B cell (primary cell): Measurements from ENCODE around the gene BOC. TPM values are rescaled to one million over a fixed set of nuclear protein-coding genes. Genes with fewer than 3 reads are reported as not detected.

Experiments used
- ATAC-seq: fragments of 200-7000 bp; cut with Tn5 transposase; one replicate; pipeline ENCODE4 v1.10.0; 2021; ENCODE audit warnings: low read depth, mild to moderate bottlenecking, moderate number of reproducible peaks, moderate library complexity
- CTCF ChIA-PET: fragments of 350-600 bp; sonication (Branson Sonifier 250); formaldehyde crosslinking; loops from one replicate; lab custom pipeline; 2021; ENCODE audit warnings: antibody characterized with exemption, inconsistent platforms; lab: Charles Lee
- POLR2A ChIA-PET: fragments of 350-600 bp; sonication (Branson Sonifier 250); formaldehyde crosslinking; loops from one replicate; lab custom pipeline; 2021; ENCODE audit warnings: antibody characterized with exemption; lab: Charles Lee
- DNase-seq: peaks from one replicate; pipeline ENCODE4 v3.0.0; 2013
- H2AFZ ChIP-seq: 2 replicates; pipeline ENCODE4 v1.6.1; 2012; ENCODE audit warnings: mild to moderate bottlenecking, low read depth, low read length; ENCODE audit not compliant: insufficient read depth, poor library complexity, severe bottlenecking
- H3K27ac ChIP-seq, 2 donors: 1 replicate in 1 of 2; 2 replicates in 1 of 2; pipeline ENCODE4 v1.5.1; 2012 to 2013; ENCODE audit warnings: low read length in 2 of 2, mild to moderate bottlenecking in 2 of 2, moderate library complexity in 1 of 2
- H3K27me3 ChIP-seq, 4 experiments: fragments of 200-600 bp in 1 of 4; sonication (generic) in 1 of 4; replicated peaks in 1 of 4; 1 replicate in 2 of 4; 2 replicates in 2 of 4; pipeline versions ENCODE4 v1.6.1 to v1.7.0; 2013 to 2016; ENCODE audit warnings: low read length in 3 of 4, mild to moderate bottlenecking in 2 of 4, mixed read lengths in 1 of 4, moderate library complexity in 1 of 4; ENCODE audit not compliant: insufficient read depth in 4 of 4, control insufficient read depth in 3 of 4; ENCODE audit errors: control extremely low read depth in 1 of 4
- H3K36me3 ChIP-seq, 2 experiments: replicated peaks in 1 of 2; 1 replicate in 1 of 2; 2 replicates in 1 of 2; pipeline versions ENCODE4 v1.6.1 to v1.7.1; 2013; ENCODE audit warnings: low read length in 1 of 2; ENCODE audit not compliant: insufficient read depth in 2 of 2, control insufficient read depth in 1 of 2; ENCODE audit errors: control extremely low read depth in 1 of 2, extremely low read depth in 1 of 2
- H3K4me1 ChIP-seq, 2 donors: fragments of 200-600 bp in 1 of 2; sonication (generic) in 1 of 2; 1 replicate in 1 of 2; 2 replicates in 1 of 2; pipeline versions ENCODE4 v1.5.1 to v1.6.1; 2013 to 2017; ENCODE audit warnings: low read length in 2 of 2; ENCODE audit not compliant: control insufficient read depth in 2 of 2, insufficient read depth in 2 of 2
- H3K4me2 ChIP-seq: replicated peaks from 2 replicates; pipeline ENCODE3; 2012; ENCODE audit warnings: mild to moderate bottlenecking, low read depth, low read length; ENCODE audit not compliant: poor library complexity, severe bottlenecking
- H3K4me3 ChIP-seq, 5 experiments: fragments of 200-600 bp in 1 of 5; sonication (generic) in 1 of 5; 1 replicate in 3 of 5; 2 replicates in 2 of 5; pipeline versions ENCODE4 v1.5.1 to v1.7.0; 2011 to 2016; ENCODE audit warnings: low read length in 4 of 5, mild to moderate bottlenecking in 4 of 5, low read depth in 2 of 5, control low read depth in 1 of 5, moderate library complexity in 1 of 5; ENCODE audit not compliant: insufficient read depth in 1 of 5; ENCODE audit errors: control extremely low read depth in 1 of 5, extremely low read depth in 1 of 5
- H3K79me2 ChIP-seq: fragments of 200-600 bp; sonication (generic); one replicate; pipeline ENCODE4 v1.6.0; 2016; ENCODE audit warnings: low read length; ENCODE audit not compliant: control insufficient read depth, insufficient read depth
- H3K9ac ChIP-seq: fragments of 200-600 bp; sonication (generic); 2 replicates; pipeline ENCODE4 v1.6.1; 2017; ENCODE audit warnings: mild to moderate bottlenecking, low read length, moderate library complexity
- H3K9me3 ChIP-seq, 3 donors: one replicate each; pipeline versions ENCODE4 v1.6.1 to v1.7.1; 2013; ENCODE audit warnings: low read length in 2 of 3; ENCODE audit not compliant: control insufficient read depth in 2 of 3, insufficient read depth in 1 of 3; ENCODE audit errors: control extremely low read depth in 1 of 3
- H4K20me1 ChIP-seq: 2 replicates; pipeline ENCODE4 v1.6.0; 2012; ENCODE audit warnings: mild to moderate bottlenecking, low read length; ENCODE audit not compliant: insufficient read depth, control insufficient read depth, poor library complexity, severe bottlenecking
- H3K27ac Mint-ChIP-seq: one replicate; pipeline ENCODE4 v1.8.0; 2021; ENCODE audit warnings: mixed read lengths
- H3K27me3 Mint-ChIP-seq: one replicate; pipeline ENCODE4 v1.8.0; 2021; ENCODE audit warnings: mixed read lengths
- H3K4me1 Mint-ChIP-seq: one replicate; pipeline ENCODE4 v1.8.0; 2021; ENCODE audit warnings: mixed read lengths
- H3K4me3 Mint-ChIP-seq: one replicate; pipeline ENCODE4 v1.8.0; 2021; ENCODE audit warnings: mixed read lengths
- H3K9me3 Mint-ChIP-seq: one replicate; pipeline ENCODE4 v1.8.0; 2022; ENCODE audit warnings: mixed read lengths; ENCODE audit not compliant: insufficient read depth
- CTCF ChIP-seq: fragments of 200-600 bp; IDR thresholded peaks from one replicate; pipeline ENCODE4 v1.8.0; 2022; ENCODE audit warnings: antibody characterized with exemption, mild to moderate bottlenecking
- EZH2 ChIP-seq: IDR thresholded peaks from 2 replicates; pipeline ENCODE4 v1.6.1; 2012; ENCODE audit warnings: borderline replicate concordance, low read depth, mild to moderate bottlenecking, moderate library complexity, low read length; ENCODE audit not compliant: insufficient read depth, poor library complexity, severe bottlenecking
- WGBS: methylation state at CpG from one replicate; pipeline ENCODE4 v1.1.5; 2013; ENCODE audit warnings: missing lambda C conversion rate; ENCODE audit not compliant: insufficient coverage; 5-methylcytosine and 5-hydroxymethylcytosine counted together
- intact Hi-C: fragments of 100-400 bp; cut with micrococcal nuclease; formaldehyde crosslinking; loops from one replicate; pipeline ENCODE4 v1.10.0; 2022
- polyA plus RNA-seq: library from polyadenylated mRNA; depleted of rRNA; stranded (reverse); fragments of >200 nt; gene quantifications from 2 replicates; pipeline ENCODE4 v1.2.3, GENCODE V29; 2012
- total RNA-seq, 2 donors: library from RNA; stranded (reverse); fragments of 120-200 nt in 1 of 2; gene quantifications; 1 replicate in 1 of 2; 2 replicates in 1 of 2; pipeline versions ENCODE4 v1.2.3 to v1.2.4, GENCODE V29; 2013 to 2022

The BOC gene
- total and polyA plus RNA-seq, 2 donors (not counting 1 experiment from before 2014, with no cell fraction given): 0.12 to 2.0 TPM

DNA sequence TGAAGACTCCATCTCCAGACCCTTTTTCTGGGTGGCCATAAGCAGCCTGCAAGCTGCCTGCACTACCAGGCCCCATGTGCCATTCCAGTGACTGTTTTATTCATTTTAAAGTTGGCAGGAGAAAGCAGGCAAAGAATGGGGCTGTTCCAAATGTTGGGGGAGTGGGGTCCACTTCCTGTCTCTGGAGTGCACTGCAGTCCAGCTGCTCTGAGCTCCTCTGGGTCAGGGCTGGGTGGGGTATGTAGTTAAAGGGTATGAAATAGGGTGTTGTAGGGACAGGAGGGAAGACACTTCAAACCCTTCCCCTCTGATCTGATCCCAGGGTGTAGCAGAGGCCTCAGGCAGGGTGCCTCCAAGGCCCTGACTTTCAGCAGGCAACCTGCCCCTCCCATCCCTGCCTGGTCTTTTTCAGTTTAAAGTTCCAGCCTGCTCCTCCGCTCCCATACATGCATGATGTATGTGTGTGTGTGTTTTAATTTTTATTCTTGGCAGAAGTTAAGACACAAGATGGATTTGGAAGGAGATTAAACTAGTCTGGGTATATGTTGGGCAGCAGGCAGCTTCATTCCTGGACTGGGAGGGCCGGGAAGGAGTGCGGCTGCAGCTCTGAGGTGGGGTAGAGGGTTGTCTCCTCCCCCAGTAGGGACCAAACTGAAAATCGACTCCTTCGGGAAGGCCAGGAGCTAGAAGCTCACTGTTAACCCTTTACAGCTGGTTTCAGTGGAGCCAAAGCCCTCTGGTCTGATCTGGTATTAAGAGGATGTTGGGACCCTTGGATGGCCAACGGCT, 17.3 kb downstream of the BOC start:
- Histone ChIP-seq H4K20me1 (no peaks in the 10 kb centered on the region), H2AFZ (no peak overlapping the region), H3K9me3 (no peaks in the 10 kb centered on the region), H3K9ac (no peak overlapping the region), H3K27me3 (no peaks in the 10 kb centered on the region), H3K4me1 (peaks cover 7 to 8% of the 10 kb centered on the region in 2 donors), H3K4me3 (no peak overlapping the region), H3K4me2 (no peak overlapping the region), H3K36me3 (no peaks in the 10 kb centered on the region), H3K79me2 (no peaks in the 10 kb centered on the region), H3K27ac (no peak overlapping the region)
- intact Hi-C loops: no loop called here
- Mint-ChIP-seq H3K4me3 (no peak overlapping the region), H3K27ac (no peak overlapping the region), H3K27me3 (no peaks in the 10 kb centered on the region), H3K9me3 (no peaks in the 10 kb centered on the region), H3K4me1 (peaks cover 6% of the 10 kb centered on the region)
- CTCF ChIA-PET: no interaction called here
- POLR2A ChIA-PET: no interaction called here
- WGBS: 89% methylated on average over 4 of the region's 6 CpGs
- DNase-seq: no peak
- TF ChIP-seq EZH2 (no peak), CTCF (no peak)
- ATAC-seq: no peak

GRCh38 chr3:113231391-113231790, 20.0 kb downstream of the BOC start:
- CTCF ChIA-PET: interaction anchor here (1.7 kb wide), 1 partner anchor 57 kb away, joined by 4 read pairs; no protein-coding TSS in a partner anchor
- Histone ChIP-seq H2AFZ (no peak overlapping the region), H4K20me1 (no peaks in the 10 kb centered on the region), H3K27ac (no peak overlapping the region), H3K27me3 (peaks cover 0 to 3% (median 0%) of the 10 kb centered on the region in 4 experiments), H3K79me2 (no peaks in the 10 kb centered on the region), H3K36me3 (no peaks in the 10 kb centered on the region), H3K4me1 (no peaks in the 10 kb centered on the region), H3K9me3 (no peaks in the 10 kb centered on the region), H3K4me2 (no peak overlapping the region), H3K9ac (no peak overlapping the region), H3K4me3 (no peak overlapping the region)
- POLR2A ChIA-PET: no interaction called here
- no peak overlapping the region for H3K4me3 Mint-ChIP-seq
- no peak overlapping the region for H3K27ac Mint-ChIP-seq
- WGBS: no CpG with 5 or more reads among the region's 1 CpG
- TF ChIP-seq EZH2: no peak
- TF ChIP-seq CTCF: no peak
- intact Hi-C loops: no loop called here
- no peaks in the 10 kb centered on the region for H3K9me3 Mint-ChIP-seq
- no peaks in the 10 kb centered on the region for H3K4me1 Mint-ChIP-seq
- ATAC-seq: no peak
- no peak for DNase-seq
- peaks cover 7% of the 10 kb centered on the region for H3K27me3 Mint-ChIP-seq
